DOHH2 (cell line): ENCODE data around the gene SLC30A1.

Experiments
- CTCF ChIP-seq: fragments of 200-600 bp; sonication (generic); IDR thresholded peaks from one replicate; pipeline ENCODE4 v1.5.1; 2014; ENCODE audit warnings: antibody characterized with exemption, mild to moderate bottlenecking, low read depth, low read length; ENCODE audit not compliant: poor library complexity, severe bottlenecking
- EZH2phosphoT487 ChIP-seq: fragments of 200-600 bp; sonication (generic); IDR thresholded peaks from 2 replicates; pipeline ENCODE4 v1.6.1; 2017; ENCODE audit warnings: borderline replicate concordance, mild to moderate bottlenecking, antibody characterized with exemption, low read length, moderate library complexity, mixed read lengths

GRCh38 chr1:211587123-211587522 is 8.2 kb upstream of the SLC30A1 start:
- TF ChIP-seq CTCF = no peak
- TF ChIP-seq EZH2phosphoT487 = no peak
